PC-3 (cell line): ENCODE data around the gene COL5A2. TPM values are rescaled to one million over a fixed set of nuclear protein-coding genes. Genes with fewer than 3 reads are reported as not detected.

Experiments used
- ATAC-seq: fragments of 200-7000 bp; cut with Tn5 transposase; 2 replicates; pipeline ENCODE4 v1.9.1; 2020; ENCODE audit warnings: mild to moderate bottlenecking, moderate library complexity
- BruUV-seq: library from RNA; stranded (reverse); fragments of 400-500 nt; replicated peaks from 2 replicates; lab custom pipeline; 2021; lab: Mats Ljungman, UMichigan
- CTCF ChIA-PET: fragments of 300-600 bp; sonication (Branson Sonifier 250); formaldehyde crosslinking; loops from one replicate; lab custom pipeline; 2022; ENCODE audit warnings: antibody characterized with exemption; lab: Charles Lee
- POLR2A ChIA-PET: fragments of 300-600 bp; sonication (Branson Sonifier 250); formaldehyde crosslinking; loops from one replicate; lab custom pipeline; 2022; ENCODE audit warnings: antibody characterized with exemption; ENCODE audit not compliant: unreplicated experiment; lab: Charles Lee
- DNase-seq: peaks from one replicate; pipeline ENCODE4 v3.0.0-alpha.2; 2015
- H2AFZ ChIP-seq: fragments of 300-600 bp; sonication (generic); 2 replicates; pipeline ENCODE4 v1.6.0; 2016; ENCODE audit warnings: antibody characterized with exemption, low read length
- H3F3A ChIP-seq: fragments of 300-600 bp; sonication (generic); one replicate; pipeline ENCODE4 v1.6.0; 2017; ENCODE audit warnings: antibody characterized with exemption, low read length, control low read depth, mild to moderate bottlenecking; ENCODE audit not compliant: unreplicated experiment
- H3K27ac ChIP-seq: fragments of 300-600 bp; sonication (generic); 2 replicates; pipeline ENCODE4 v1.5.1; 2016; ENCODE audit warnings: mild to moderate bottlenecking, low read length
- H3K27me3 ChIP-seq: fragments of 300-600 bp; sonication (generic); 2 replicates; pipeline ENCODE4 v1.6.1; 2016; ENCODE audit warnings: low read length, mixed read lengths
- H3K36me3 ChIP-seq: fragments of 300-600 bp; sonication (generic); 2 replicates; pipeline ENCODE4 v1.6.1; 2016; ENCODE audit warnings: low read depth, mixed run types, low read length, mixed read lengths
- H3K4me1 ChIP-seq: fragments of 300-600 bp; sonication (generic); 2 replicates; pipeline ENCODE4 v1.5.1; 2016; ENCODE audit warnings: low read length; ENCODE audit not compliant: insufficient read depth
- H3K4me2 ChIP-seq: fragments of 300-600 bp; sonication (generic); 2 replicates; pipeline ENCODE4 v1.6.0; 2016; ENCODE audit warnings: low read length
- H3K4me3 ChIP-seq: fragments of 300-600 bp; sonication (generic); 2 replicates; pipeline ENCODE4 v1.5.1; 2016; ENCODE audit warnings: mild to moderate bottlenecking, low read length, mixed read lengths
- H3K79me2 ChIP-seq: fragments of 300-600 bp; sonication (generic); 2 replicates; pipeline ENCODE4 v1.6.1; 2017; ENCODE audit warnings: low read length, mixed read lengths
- H3K9ac ChIP-seq: fragments of 300-600 bp; sonication (generic); 2 replicates; pipeline ENCODE4 v1.6.0; 2016; ENCODE audit warnings: mild to moderate bottlenecking, low read length
- H3K9me2 ChIP-seq: fragments of 300-600 bp; sonication (generic); replicated peaks from 2 replicates; pipeline ENCODE4 v1.6.1; 2016; ENCODE audit warnings: mixed run types, low read length, mixed read lengths
- H3K9me3 ChIP-seq: fragments of 300-600 bp; sonication (generic); 2 replicates; pipeline ENCODE4 v1.6.1; 2016; ENCODE audit warnings: low read length, mixed read lengths
- H4K20me1 ChIP-seq: fragments of 300-600 bp; sonication (generic); 2 replicates; pipeline ENCODE4 v1.6.1; 2016; ENCODE audit warnings: low read length, mixed read lengths
- EZH2 ChIP-seq: fragments of 300-600 bp; sonication (generic); IDR thresholded peaks from one replicate; pipeline ENCODE4 v1.6.1; 2017; ENCODE audit warnings: antibody characterized with exemption, mild to moderate bottlenecking, low read length; ENCODE audit not compliant: unreplicated experiment
- EZH2phosphoT487 ChIP-seq: fragments of 300-600 bp; sonication (generic); IDR thresholded peaks from 2 replicates; pipeline ENCODE4 v1.6.1; 2018; ENCODE audit warnings: mild to moderate bottlenecking, antibody characterized with exemption, low read length, borderline replicate concordance
- intact Hi-C: fragments of 100-400 bp; cut with micrococcal nuclease; formaldehyde crosslinking; loops from 2 replicates; pipeline ENCODE4 v1.9.0; 2023
- total RNA-seq: library from RNA; depleted of rRNA; stranded (reverse); fragments of >200 nt; gene quantifications from 2 replicates; pipeline ENCODE4 v1.2.3, GENCODE V29; 2014
- TF ChIP-seq, protein P1 (sequence below): fragments of 300-600 bp; sonication (generic); conservative IDR thresholded peaks from 2 replicates; pipeline ENCODE4 v1.5.1; 2017; ENCODE audit warnings: antibody characterized with exemption, low read depth, mild to moderate bottlenecking, low read length

The COL5A2 gene
- total RNA-seq, 1 experiment from 2014 or later = 56.2 TPM

DNA sequence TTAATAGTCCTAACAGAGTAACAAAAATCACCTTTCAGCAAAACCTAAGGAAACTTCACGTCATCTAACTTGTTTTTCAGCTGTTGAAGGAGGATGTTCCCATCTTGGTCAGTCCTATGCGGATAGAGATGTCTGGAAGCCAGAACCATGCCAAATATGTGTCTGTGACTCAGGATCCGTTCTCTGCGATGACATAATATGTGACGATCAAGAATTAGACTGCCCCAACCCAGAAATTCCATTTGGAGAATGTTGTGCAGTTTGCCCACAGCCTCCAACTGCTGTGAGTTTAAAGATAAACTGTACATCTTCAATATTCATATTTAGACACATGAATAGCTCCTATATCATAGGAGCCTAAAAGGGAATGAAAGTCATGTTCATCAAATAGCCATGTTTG lies 194.9 kb downstream of the COL5A2 start:
- ChIA-PET POLR2A (interaction anchor here (0.6 kb wide), 1 partner anchor 253 kb away, joined by 3 read pairs; no protein-coding TSS in a partner anchor), CTCF (interaction anchor here (0.6 to 1.2 kb wide), 7 partner anchors 10 to 662 kb away, joined by 3 to 14 read pairs (median 3); no protein-coding TSS in a partner anchor)
- Histone ChIP-seq H3K4me2 (no peak overlapping the region), H3K4me1 (no peaks in the 10 kb centered on the region), H3K4me3 (no peak overlapping the region), H2AFZ (no peak overlapping the region), H3K9me2 (no peaks in the 10 kb centered on the region), H3K79me2 (no peaks in the 10 kb centered on the region), H3K27me3 (no peaks in the 10 kb centered on the region), H4K20me1 (no peaks in the 10 kb centered on the region), H3F3A (no peaks in the 10 kb centered on the region), H3K27ac (no peak overlapping the region), H3K9me3 (no peaks in the 10 kb centered on the region), H3K36me3 (no peaks in the 10 kb centered on the region), H3K9ac (no peak overlapping the region)
- peak; percentile 19 for DNase-seq
- BruUV-seq = no TSS peak
- TF ChIP-seq EZH2 (no peak), EZH2phosphoT487 (no peak)
- TF ChIP-seq, protein P1, sequence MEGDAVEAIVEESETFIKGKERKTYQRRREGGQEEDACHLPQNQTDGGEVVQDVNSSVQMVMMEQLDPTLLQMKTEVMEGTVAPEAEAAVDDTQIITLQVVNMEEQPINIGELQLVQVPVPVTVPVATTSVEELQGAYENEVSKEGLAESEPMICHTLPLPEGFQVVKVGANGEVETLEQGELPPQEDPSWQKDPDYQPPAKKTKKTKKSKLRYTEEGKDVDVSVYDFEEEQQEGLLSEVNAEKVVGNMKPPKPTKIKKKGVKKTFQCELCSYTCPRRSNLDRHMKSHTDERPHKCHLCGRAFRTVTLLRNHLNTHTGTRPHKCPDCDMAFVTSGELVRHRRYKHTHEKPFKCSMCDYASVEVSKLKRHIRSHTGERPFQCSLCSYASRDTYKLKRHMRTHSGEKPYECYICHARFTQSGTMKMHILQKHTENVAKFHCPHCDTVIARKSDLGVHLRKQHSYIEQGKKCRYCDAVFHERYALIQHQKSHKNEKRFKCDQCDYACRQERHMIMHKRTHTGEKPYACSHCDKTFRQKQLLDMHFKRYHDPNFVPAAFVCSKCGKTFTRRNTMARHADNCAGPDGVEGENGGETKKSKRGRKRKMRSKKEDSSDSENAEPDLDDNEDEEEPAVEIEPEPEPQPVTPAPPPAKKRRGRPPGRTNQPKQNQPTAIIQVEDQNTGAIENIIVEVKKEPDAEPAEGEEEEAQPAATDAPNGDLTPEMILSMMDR = no peak
- ATAC-seq = peak; percentile 31; the same call in 1 of the 2 replicates
- intact Hi-C loops = loop anchor here (5.0 kb wide), 1 partner anchor 1387 kb away; no protein-coding TSS in a partner anchor

DNA sequence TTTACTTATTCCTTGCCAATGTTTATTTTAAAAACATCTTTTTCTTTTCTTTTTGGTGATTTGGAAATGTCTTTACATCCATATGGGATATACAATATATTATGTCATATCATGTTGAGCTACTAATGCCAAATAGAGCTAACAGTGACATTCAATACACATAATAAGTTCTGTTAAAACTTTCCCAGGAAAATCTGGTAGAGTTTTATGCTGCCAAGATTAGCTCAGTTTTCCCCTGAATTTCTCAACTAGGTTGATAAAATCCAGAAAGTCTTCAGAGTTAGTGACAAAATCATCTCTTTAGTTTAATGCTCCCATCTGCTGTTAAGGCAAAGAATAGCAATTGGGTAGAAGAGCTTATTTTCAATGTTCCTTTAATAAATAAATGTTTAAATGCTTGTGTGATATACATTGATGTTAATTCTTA lies 195.5 kb downstream of the COL5A2 start:
- ATAC-seq = peak; percentile 48
- no peaks in the 10 kb centered on the region for H3K27me3 ChIP-seq
- H3F3A ChIP-seq = no peaks in the 10 kb centered on the region
- ChIA-PET POLR2A (interaction anchor here (0.6 kb wide), 2 partner anchors 35 to 252 kb away, joined by 3 read pairs; no protein-coding TSS in a partner anchor), CTCF (interaction anchor here (0.6 to 1.2 kb wide), 8 partner anchors 9 to 662 kb away, joined by 3 to 14 read pairs (median 4); no protein-coding TSS in a partner anchor)
- no peak overlapping the region for H2AFZ ChIP-seq
- no peak overlapping the region for H3K27ac ChIP-seq
- BruUV-seq = no TSS peak
- no peaks in the 10 kb centered on the region for H3K36me3 ChIP-seq
- H3K9me2 ChIP-seq = no peaks in the 10 kb centered on the region
- no peaks in the 10 kb centered on the region for H4K20me1 ChIP-seq
- intact Hi-C loops = loop anchor here (5.0 kb wide), 1 partner anchor 1387 kb away; no protein-coding TSS in a partner anchor
- no peak overlapping the region for H3K4me2 ChIP-seq
- H3K9ac ChIP-seq = no peak overlapping the region
- H3K4me3 ChIP-seq = no peak overlapping the region
- no peaks in the 10 kb centered on the region for H3K4me1 ChIP-seq
- TF ChIP-seq EZH2 = no peak
- TF ChIP-seq, protein P1 = peak; percentile 55
- H3K9me3 ChIP-seq = no peaks in the 10 kb centered on the region
- H3K79me2 ChIP-seq = no peaks in the 10 kb centered on the region
- peak; percentile 46 for DNase-seq
